Measurements from ENCODE around the gene TNS1. TPM values are rescaled to one million over a fixed set of nuclear protein-coding genes. Genes with fewer than 3 reads are reported as not detected.

TNS1 gene
- total RNA-seq, 1 donor from 2014 or later = 219 TPM

GRCh38 chr2:217929757-217930707 lies 72.8 kb downstream of the TNS1 start:
- H3K4me3 ChIP-seq (ENCODE audit: insufficient read depth, low read depth, low read length) = no peak overlapping the region
- peak overlapping the region; percentile 19 for H3K4me2 ChIP-seq (ENCODE audit: low read length)
- no peak overlapping the region for H3K9ac ChIP-seq (ENCODE audit: low read length)
- H3K27me3 ChIP-seq (ENCODE audit: insufficient read depth, low read length) = no peaks in the 10 kb centered on the region
- H4K20me1 ChIP-seq (ENCODE audit: insufficient read depth, low read length) = peaks cover 3% of the 10 kb centered on the region
- peak overlapping the region; percentile 92 for H3K27ac Mint-ChIP-seq (ENCODE audit: unreplicated experiment)
- peak; percentile 89 for DNase-seq (ENCODE audit: low read depth)
- H3K9me3 Mint-ChIP-seq (ENCODE audit: unreplicated experiment) = no peaks in the 10 kb centered on the region
- H3K4me1 ChIP-seq (ENCODE audit: insufficient read depth, low read length) = peaks cover 72% of the 10 kb centered on the region
- peak overlapping the region; percentile 11 for H3K27ac ChIP-seq (ENCODE audit: low read depth, low read length)
- FAIRE-seq = peak; percentile 49
- H3K79me2 ChIP-seq (ENCODE audit: insufficient read depth, low read length) = peaks cover 92% of the 10 kb centered on the region
- H3K27me3 Mint-ChIP-seq (ENCODE audit: low read depth, unreplicated experiment) = no peaks in the 10 kb centered on the region
- no peak overlapping the region for H2AFZ ChIP-seq (ENCODE audit: low read depth, low read length)
- peak overlapping the region; percentile 50 for H3K4me3 Mint-ChIP-seq (ENCODE audit: unreplicated experiment)
- peaks cover 5% of the 10 kb centered on the region for H3K36me3 ChIP-seq (ENCODE audit: insufficient read depth, low read length)
- TF ChIP-seq EZH2 (IDR thresholded peaks at IDR 0.05; ENCODE audit: insufficient read depth, low read length) = no peak
- TF ChIP-seq, protein P1, sequence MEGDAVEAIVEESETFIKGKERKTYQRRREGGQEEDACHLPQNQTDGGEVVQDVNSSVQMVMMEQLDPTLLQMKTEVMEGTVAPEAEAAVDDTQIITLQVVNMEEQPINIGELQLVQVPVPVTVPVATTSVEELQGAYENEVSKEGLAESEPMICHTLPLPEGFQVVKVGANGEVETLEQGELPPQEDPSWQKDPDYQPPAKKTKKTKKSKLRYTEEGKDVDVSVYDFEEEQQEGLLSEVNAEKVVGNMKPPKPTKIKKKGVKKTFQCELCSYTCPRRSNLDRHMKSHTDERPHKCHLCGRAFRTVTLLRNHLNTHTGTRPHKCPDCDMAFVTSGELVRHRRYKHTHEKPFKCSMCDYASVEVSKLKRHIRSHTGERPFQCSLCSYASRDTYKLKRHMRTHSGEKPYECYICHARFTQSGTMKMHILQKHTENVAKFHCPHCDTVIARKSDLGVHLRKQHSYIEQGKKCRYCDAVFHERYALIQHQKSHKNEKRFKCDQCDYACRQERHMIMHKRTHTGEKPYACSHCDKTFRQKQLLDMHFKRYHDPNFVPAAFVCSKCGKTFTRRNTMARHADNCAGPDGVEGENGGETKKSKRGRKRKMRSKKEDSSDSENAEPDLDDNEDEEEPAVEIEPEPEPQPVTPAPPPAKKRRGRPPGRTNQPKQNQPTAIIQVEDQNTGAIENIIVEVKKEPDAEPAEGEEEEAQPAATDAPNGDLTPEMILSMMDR (IDR thresholded peaks at IDR 0.05; ENCODE audit: insufficient read depth, low read depth, low read length) = no peak
- H3K36me3 Mint-ChIP-seq (ENCODE audit: low read depth, unreplicated experiment) = peaks cover 21% of the 10 kb centered on the region
- H3K4me1 Mint-ChIP-seq (ENCODE audit: low read depth, unreplicated experiment) = peaks cover 91% of the 10 kb centered on the region
- H3K9me3 ChIP-seq (ENCODE audit: insufficient read depth, low read depth, low read length) = no peaks in the 10 kb centered on the region

- H3K4me2 ChIP-seq (ENCODE audit: low read length) = no peak overlapping the region
Measured at GRCh38 chr2:217929272-217929671, 73.5 kb downstream of the TNS1 start.

More at GRCh38 chr2:217929272-217929671, 73.5 kb downstream of the TNS1 start:
- H3K4me1 ChIP-seq (ENCODE audit: insufficient read depth, low read length) = peaks cover 64% of the 10 kb centered on the region
- no peak overlapping the region for H2AFZ ChIP-seq (ENCODE audit: low read depth, low read length)
- DNase-seq (ENCODE audit: low read depth) (no peak), FAIRE-seq (no peak)
- H3K36me3 ChIP-seq (ENCODE audit: insufficient read depth, low read length) = peaks cover 9% of the 10 kb centered on the region
- Mint-ChIP-seq H3K27ac (ENCODE audit: unreplicated experiment) (no peak overlapping the region), H3K9me3 (ENCODE audit: unreplicated experiment) (peaks cover under 1% of the 10 kb centered on the region), H3K4me3 (ENCODE audit: unreplicated experiment) (no peak overlapping the region), H3K4me1 (ENCODE audit: low read depth, unreplicated experiment) (peaks cover 90% of the 10 kb centered on the region), H3K36me3 (ENCODE audit: low read depth, unreplicated experiment) (peaks cover 22% of the 10 kb centered on the region), H3K27me3 (ENCODE audit: low read depth, unreplicated experiment) (no peaks in the 10 kb centered on the region)
- no peaks in the 10 kb centered on the region for H3K9me3 ChIP-seq (ENCODE audit: insufficient read depth, low read depth, low read length)
- H3K4me3 ChIP-seq (ENCODE audit: insufficient read depth, low read depth, low read length) = no peak overlapping the region
- TF ChIP-seq EZH2 (IDR thresholded peaks at IDR 0.05; ENCODE audit: insufficient read depth, low read length) = no peak
- TF ChIP-seq, protein P1 (IDR thresholded peaks at IDR 0.05; ENCODE audit: insufficient read depth, low read depth, low read length) = no peak
- peaks cover 99% of the 10 kb centered on the region for H3K79me2 ChIP-seq (ENCODE audit: insufficient read depth, low read length)
- H3K9ac ChIP-seq (ENCODE audit: low read length) = no peak overlapping the region
- H3K27me3 ChIP-seq (ENCODE audit: insufficient read depth, low read length) = no peaks in the 10 kb centered on the region
- H3K27ac ChIP-seq (ENCODE audit: low read depth, low read length) = peak overlapping the region; percentile 24
- peaks cover 3% of the 10 kb centered on the region for H4K20me1 ChIP-seq (ENCODE audit: insufficient read depth, low read length)
